K562 (cell line): ENCODE results near the gene OBSL1. TPM values are rescaled to one million over a fixed set of nuclear protein-coding genes. Genes with fewer than 3 reads are reported as not detected.

Experiments
- ATAC-seq: fragments of 200-7000 bp; cut with Tn5 transposase; 3 replicates; pipeline ENCODE4 v1.9.1; 2020; ENCODE audit warnings: moderate library complexity
- BruUV-seq: library from RNA; stranded (reverse); fragments of 400-500 nt; replicated peaks from 2 replicates; lab custom pipeline; 2021; lab: Mats Ljungman, UMichigan
- CTCF ChIA-PET: fragments of 300-600 bp; formaldehyde crosslinking; extraction: SDS; loops from one replicate; lab custom pipeline; 2021; ENCODE audit warnings: low intra/inter-chr PET ratio; lab: Yijun Ruan, JAX
- POLR2A ChIA-PET: fragments of 300-600, 350-650 bp; sonication (Branson Sonifier 250); formaldehyde crosslinking; extraction: SDS; loops from one replicate; lab custom pipeline; 2021; ENCODE audit warnings: antibody characterized with exemption, inconsistent platforms; lab: Yijun Ruan, JAX
- DNase-seq, 4 experiments: peaks; one replicate each; pipeline versions ENCODE4 v3.0.0 to v3.0.0-alpha.2; 2011 to 2018; ENCODE audit warnings: low spot score in 3 of 4, mixed read lengths in 3 of 4; ENCODE audit errors: extremely low read depth in 1 of 4
- FAIRE-seq: peaks from 2 replicates; lab custom pipeline; 2011; peaks lifted over from hg19 to GRCh38; lab: Jason Lieb, UNC
- H2AFZ ChIP-seq: 2 replicates; pipeline ENCODE4 v1.6.0; 2011; ENCODE audit warnings: low read depth, low read length, control low read depth, inconsistent platforms
- H3K27ac ChIP-seq: fragments of 200-600 bp; 3 replicates; pipeline ENCODE4 v1.8.0; 2011; ENCODE audit warnings: low read depth, mild to moderate bottlenecking, control low read depth, inconsistent platforms, low read length, moderate library complexity, mixed read lengths; ENCODE audit errors: extremely low read depth
- H3K27me3 ChIP-seq, 2 experiments: fragments of 300-600 bp in 1 of 2; 2 replicates in 1 of 2; 3 replicates in 1 of 2; pipeline versions ENCODE4 v1.6.0 to v1.8.0; 2011; ENCODE audit warnings: inconsistent platforms in 2 of 2, low read length in 2 of 2, mild to moderate bottlenecking in 1 of 2, mixed read lengths in 1 of 2, moderate library complexity in 1 of 2; ENCODE audit not compliant: control insufficient read depth in 2 of 2, insufficient read depth in 2 of 2
- H3K36me3 ChIP-seq: fragments of 300-600 bp; 3 replicates; pipeline ENCODE4 v1.8.0; 2011; ENCODE audit warnings: mild to moderate bottlenecking, low read length, inconsistent platforms; ENCODE audit not compliant: control insufficient read depth, insufficient read depth
- H3K4me1 ChIP-seq, 2 experiments: fragments of 200-600 bp in 1 of 2; replicated peaks in 1 of 2; 2 replicates in 1 of 2; 3 replicates in 1 of 2; pipeline versions ENCODE4 v1.5.1 to v1.8.0; 2011; ENCODE audit warnings: inconsistent platforms in 2 of 2, low read length in 2 of 2, mild to moderate bottlenecking in 1 of 2, mixed read lengths in 1 of 2, moderate library complexity in 1 of 2; ENCODE audit not compliant: control insufficient read depth in 2 of 2, insufficient read depth in 2 of 2
- H3K4me2 ChIP-seq: 2 replicates; pipeline ENCODE4 v1.6.1; 2011; ENCODE audit warnings: low read length, control low read depth, inconsistent platforms, mixed read lengths; ENCODE audit not compliant: insufficient read depth
- H3K4me3 ChIP-seq: fragments of 200-600 bp; sonication (generic), shearing (Covaris generic); 2 replicates; pipeline ENCODE4 v1.5.1; 2016; ENCODE audit warnings: control low read depth, inconsistent platforms
- H3K79me2 ChIP-seq: fragments of 200-600 bp; 3 replicates; pipeline ENCODE4 v1.8.0; 2011; ENCODE audit warnings: low read length, inconsistent platforms; ENCODE audit not compliant: control insufficient read depth, insufficient read depth
- H3K9ac ChIP-seq, 2 experiments: 2 replicates each; pipeline versions ENCODE4 v1.6.0 to v1.6.1; 2011; ENCODE audit warnings: low read depth in 2 of 2, low read length in 2 of 2, control low read depth in 1 of 2, inconsistent platforms in 1 of 2, mild to moderate bottlenecking in 1 of 2, mixed read lengths in 1 of 2; ENCODE audit not compliant: insufficient read depth in 1 of 2
- H3K9me1 ChIP-seq: one replicate; pipeline ENCODE4 v1.6.0; 2011; ENCODE audit warnings: inconsistent platforms, mild to moderate bottlenecking, low read length, moderate library complexity; ENCODE audit not compliant: control insufficient read depth, insufficient read depth
- H3K9me3 ChIP-seq: replicated peaks from 2 replicates; pipeline ENCODE4 v1.5.1; 2011; ENCODE audit warnings: low read depth, low read length, inconsistent platforms; ENCODE audit not compliant: control insufficient read depth, insufficient read depth
- H4K20me1 ChIP-seq: replicated peaks from 2 replicates; pipeline ENCODE4 v1.6.1; 2011; ENCODE audit warnings: low read length, inconsistent platforms, mixed read lengths; ENCODE audit not compliant: control insufficient read depth, insufficient read depth
- AFF4 ChIP-seq: sonication (generic); formaldehyde crosslinking; IDR thresholded peaks from 2 replicates; pipeline ENCODE4 v1.8.0; 2023; ENCODE audit warnings: mild to moderate bottlenecking, missing genetic modification reagents
- DDX20 ChIP-seq: fragments of 450-650 bp; IDR thresholded peaks from 2 replicates; pipeline ENCODE4 v1.6.1; 2016; ENCODE audit warnings: missing genetic modification characterization, low read depth, mild to moderate bottlenecking, missing compliant biosample characterization, moderate library complexity
- DEAF1 ChIP-seq: fragments of 450-650 bp; formaldehyde crosslinking; IDR thresholded peaks from 2 replicates; pipeline ENCODE4 v1.4.0; 2020; ENCODE audit warnings: mild to moderate bottlenecking, moderate library complexity
- HIVEP1 ChIP-seq: fragments of 250-450 bp; sonication (Bioruptor Pico); IDR thresholded peaks from 2 replicates; pipeline ENCODE4 v1.4.0; 2020; ENCODE audit warnings: mild to moderate bottlenecking
- MAZ ChIP-seq, 2 experiments: fragments of 450-650 bp in 1 of 2; sonication (generic) in 1 of 2; formaldehyde crosslinking; IDR thresholded peaks in 1 of 2; conservative IDR thresholded peaks in 1 of 2; 2 replicates each; pipeline versions ENCODE4 v1.4.0 to v1.5.0; 2020; ENCODE audit warnings: mild to moderate bottlenecking in 1 of 2, missing genetic modification reagents in 1 of 2
- NR0B1 ChIP-seq: fragments of 450-650 bp; IDR thresholded peaks from one replicate; pipeline ENCODE4 v1.6.1; 2018; ENCODE audit warnings: mild to moderate bottlenecking, moderate library complexity; ENCODE audit not compliant: partially characterized antibody
- NR4A1 ChIP-seq, 2 experiments: fragments of 250-450 bp in 1 of 2; fragments of 450-650 bp in 1 of 2; sonication (Bioruptor Pico) in 1 of 2; IDR thresholded peaks; 2 replicates each; pipeline versions ENCODE4 v1.4.0 to v1.6.1; 2016 to 2020; ENCODE audit warnings: mild to moderate bottlenecking in 2 of 2, missing compliant biosample characterization in 1 of 2, missing genetic modification characterization in 1 of 2, moderate library complexity in 1 of 2
- RAD21 ChIP-seq, 2 experiments: fragments of 250-450 bp in 1 of 2; fragments of 450-650 bp in 1 of 2; sonication (Bioruptor Pico) in 1 of 2; formaldehyde crosslinking in 1 of 2; IDR thresholded peaks in 1 of 2; conservative IDR thresholded peaks in 1 of 2; 2 replicates each; pipeline versions ENCODE4 v1.4.0 to v1.8.0; 2020 to 2022; ENCODE audit warnings: mild to moderate bottlenecking in 2 of 2, moderate library complexity in 1 of 2
- RHOXF2B ChIP-seq: fragments of 250-450 bp; sonication (Bioruptor Pico); conservative IDR thresholded peaks from 2 replicates; pipeline ENCODE4 v1.5.1; 2021
- WGBS: fragments of 100-300 bp; shearing (Covaris generic); methylation state at CpG from one replicate; pipeline ENCODE4 v1.1.6; 2016; ENCODE audit warnings: low coverage, mixed read lengths; ENCODE audit not compliant: insufficient coverage; ENCODE audit errors: missing lambda C conversion rate; 5-methylcytosine and 5-hydroxymethylcytosine counted together
- in situ Hi-C: fragments of 300-500 bp; cut with MboI; formaldehyde crosslinking; loops from 4 replicates; pipeline ENCODE4 v1.15.0; 2018; ENCODE audit warnings: inconsistent platforms, mixed read lengths
- intact Hi-C: fragments of 100-400 bp; cut with micrococcal nuclease; formaldehyde crosslinking; loops from 2 replicates; pipeline ENCODE4 v1.14.2; 2022
- polyA plus RNA-seq, 8 experiments: library from polyadenylated mRNA; depleted of rRNA in 4 of 8; stranded (reverse) in 5 of 8; unstranded in 3 of 8; fragments of >200 nt; fragmentation: Nextera tagmentation in 2 of 8; fragmentation: Illumina TruSeq in 1 of 8; extraction: Ambion mirVana in 2 of 8; extraction: Trizol in 1 of 8; gene quantifications; 2 replicates each; pipeline versions ENCODE4 v1.2.1 to v1.2.3, GENCODE V29; 2011 to 2014; ENCODE audit warnings: inconsistent platforms in 1 of 8, missing spikeins in 1 of 8
- total RNA-seq, 7 experiments: library from RNA; depleted of rRNA in 6 of 7; stranded (reverse); fragments of >200 nt in 6 of 7; fragmentation: Illumina TruSeq in 2 of 7; extraction: Trizol in 2 of 7; gene quantifications; 2 replicates each; pipeline versions ENCODE4 v1.2.1 to v1.2.3, GENCODE V29; 2011 to 2021; ENCODE audit warnings: low replicate concordance in 1 of 7

Gene OBSL1
- total and polyA plus RNA-seq, 9 of the 15 experiments (the other 6 are each of a cell fraction or from before 2014, with no cell fraction given): 1.2 to 26.6 (median 8.6) TPM

DNA sequence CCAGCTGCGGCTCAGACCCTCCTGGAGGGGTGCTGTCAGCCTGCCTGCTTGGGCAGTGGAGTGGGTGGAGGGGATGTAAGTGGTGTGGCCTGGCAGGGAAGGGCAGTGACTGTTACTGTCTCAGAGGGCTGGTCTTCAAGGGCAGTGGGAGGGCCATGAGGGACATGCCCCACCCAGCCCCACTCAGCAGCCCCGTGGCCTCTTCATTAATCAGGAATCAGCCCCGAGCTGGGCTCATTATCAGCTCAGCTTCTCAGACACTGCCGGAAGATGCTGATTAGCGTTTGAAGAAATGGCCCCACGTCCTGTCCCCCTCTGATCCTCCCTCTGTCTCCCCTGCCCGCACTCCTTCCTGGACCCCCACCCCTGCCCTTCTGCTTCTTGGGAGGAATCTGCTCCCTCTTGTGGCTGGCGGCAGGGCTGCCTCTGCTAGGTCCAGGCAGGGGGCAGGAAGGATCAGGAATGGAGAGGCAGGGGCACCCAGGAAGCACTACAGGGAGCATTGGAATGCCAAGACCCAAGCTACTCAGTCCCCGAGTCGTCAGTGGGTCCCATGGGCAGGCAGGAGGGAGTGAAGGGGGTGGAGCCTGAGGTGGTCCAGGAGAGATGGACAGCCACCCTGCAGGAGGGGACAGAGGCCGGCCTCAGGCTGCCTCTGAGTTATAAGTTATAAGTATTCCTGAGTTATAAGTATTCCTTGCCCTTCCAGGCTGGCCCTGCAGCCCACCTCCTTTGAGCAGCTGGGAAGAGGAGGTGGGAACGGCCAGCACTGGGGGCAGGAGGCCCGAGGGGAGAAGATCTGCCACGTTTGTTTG is 50.1 kb downstream of the OBSL1 start:
- BruUV-seq: no TSS peak
- POLR2A ChIA-PET: interaction anchor here (0.6 to 1.3 kb wide), 3 partner anchors 11 to 325 kb away, joined by 3 read pairs; no protein-coding TSS in a partner anchor
- 1% methylated on average over 11 of the region's 14 CpGs for WGBS
- H3K9ac ChIP-seq: peak overlapping the region; percentile 60 to 78
- peak overlapping the region; percentile 89 for H3K27ac ChIP-seq
- H3K4me1 ChIP-seq: peaks cover 73 to 88% of the 10 kb centered on the region in 2 experiments
- H3K9me1 ChIP-seq: peaks cover 3% of the 10 kb centered on the region
- ATAC-seq (peak; percentile 74), DNase-seq (peak; percentile 70 to 93 (median 84)), FAIRE-seq (peak; percentile 87)
- in situ Hi-C loops: loop anchor here (10.0 kb wide), 1 partner anchor 46 kb away; no protein-coding TSS in a partner anchor
- no peaks in the 10 kb centered on the region for H3K9me3 ChIP-seq
- intact Hi-C loops: loop anchor here (1.0 to 2.0 kb wide), 3 partner anchors 11 to 26 kb away; partner anchors contain the start of gene GMPPA
- peaks cover 80% of the 10 kb centered on the region for H3K79me2 ChIP-seq
- peak overlapping the region; percentile 75 for H3K4me2 ChIP-seq
- CTCF ChIA-PET: interaction anchor here (1.4 kb wide), 1 partner anchor 62 kb away, joined by 7 read pairs; no protein-coding TSS in a partner anchor
- H3K27me3 ChIP-seq: no peaks in the 10 kb centered on the region
- peak overlapping the region; percentile 38; the same call in 1 of the 2 replicates for H2AFZ ChIP-seq
- no peaks in the 10 kb centered on the region for H4K20me1 ChIP-seq
- peaks cover 29% of the 10 kb centered on the region; the same call in 2 of the 3 replicates for H3K36me3 ChIP-seq
- H3K4me3 ChIP-seq: no peak overlapping the region; the same call in 1 of the 2 replicates
- TF ChIP-seq DDX20 (tag): no peak
- peak; percentile 45; the same call in 1 of the 2 replicates for TF ChIP-seq DEAF1
- no peak for TF ChIP-seq AFF4 (CRISPR knock-in tag)
- peak; percentile 96 to 100 for TF ChIP-seq MAZ (CRISPR knock-in tag; conservative IDR thresholded peaks at IDR 0.05 in 1 of 2, IDR thresholded peaks at IDR 0.05 in 1 of 2)
- no peak for TF ChIP-seq HIVEP1 (CRISPR knock-in tag)
- TF ChIP-seq NR4A1 (CRISPR knock-in tag; IDR thresholded peaks at IDR 0.05): no peak
- no peak for TF ChIP-seq NR4A1 (tag; IDR thresholded peaks at IDR 0.05)
- TF ChIP-seq RHOXF2B (CRISPR knock-in tag): no peak
- peak; percentile 67 to 73 for TF ChIP-seq RAD21 (CRISPR knock-in tag; conservative IDR thresholded peaks at IDR 0.05 in 1 of 2, IDR thresholded peaks at IDR 0.05 in 1 of 2)
- TF ChIP-seq NR0B1: no peak
